ENCODE results near the gene NCKAP5.
A peak's percentile ranks its signal among the peaks of the same experiment; 100 is the strongest.
"Not testable (repeated sequence)": the region's sequence is repeated elsewhere in the genome, so short reads cannot be mapped to it uniquely, and the experiment has no call there.

NCKAP5 gene

DNA sequence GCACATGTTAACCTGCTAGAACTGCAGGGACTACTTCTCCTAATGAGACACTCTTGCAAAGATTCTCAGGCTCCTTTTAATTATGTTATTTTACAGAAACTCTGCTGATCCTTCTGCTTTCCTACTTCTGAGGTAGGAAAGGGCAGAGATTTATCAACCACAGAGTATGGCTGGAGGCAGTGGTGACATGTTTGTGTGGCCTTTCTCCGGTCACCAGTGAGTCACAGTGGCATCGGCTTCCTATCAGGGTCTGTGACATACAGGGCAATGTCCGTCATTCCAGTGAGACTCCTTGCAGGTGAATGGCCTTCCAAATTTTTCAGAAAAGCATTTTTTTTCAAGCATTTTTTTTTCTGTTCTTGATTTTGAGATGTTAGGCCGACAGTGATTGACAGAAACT, 717.6 kb downstream of the NCKAP5 start:
- DNase-seq, result no peak

DNA sequence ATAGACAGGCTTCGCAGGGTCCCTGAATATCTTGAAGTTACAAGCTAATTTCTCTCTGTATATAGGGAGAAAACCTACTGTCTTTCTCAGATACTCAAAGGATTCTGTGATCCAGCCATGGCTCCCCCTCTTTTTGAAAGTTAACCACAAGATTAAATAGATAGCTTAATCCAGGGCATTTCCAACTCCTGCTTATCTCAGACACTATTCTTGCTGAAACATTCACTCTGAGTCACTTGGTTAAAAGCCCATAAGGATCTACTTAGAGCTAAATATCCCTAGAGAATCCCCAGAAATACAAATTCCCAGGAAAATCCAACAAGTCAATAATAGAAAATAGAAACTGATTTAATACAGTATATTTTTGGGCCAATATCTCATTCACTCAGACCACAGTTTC, 719.1 kb downstream of the NCKAP5 start:
- no peak for DNase-seq

DNA sequence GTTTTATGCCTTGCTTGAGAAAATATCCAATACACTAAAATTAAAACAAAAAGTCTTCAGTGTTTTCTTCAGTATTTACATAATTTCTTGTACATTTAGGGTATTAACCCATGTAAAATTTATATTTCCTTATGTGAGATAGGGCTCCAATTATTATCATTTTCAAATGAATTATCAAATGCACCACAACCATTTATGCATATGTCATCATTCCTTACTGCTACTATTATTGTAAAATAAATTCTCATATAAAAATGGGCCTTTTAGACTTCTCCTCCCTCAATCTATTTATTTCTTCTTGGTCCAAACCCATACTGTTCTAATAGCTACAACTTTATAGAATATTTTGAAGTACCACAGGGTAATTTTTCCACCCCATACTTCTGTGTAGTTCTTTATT, 722.9 kb downstream of the NCKAP5 start:
- DNase-seq, result no peak

DNA sequence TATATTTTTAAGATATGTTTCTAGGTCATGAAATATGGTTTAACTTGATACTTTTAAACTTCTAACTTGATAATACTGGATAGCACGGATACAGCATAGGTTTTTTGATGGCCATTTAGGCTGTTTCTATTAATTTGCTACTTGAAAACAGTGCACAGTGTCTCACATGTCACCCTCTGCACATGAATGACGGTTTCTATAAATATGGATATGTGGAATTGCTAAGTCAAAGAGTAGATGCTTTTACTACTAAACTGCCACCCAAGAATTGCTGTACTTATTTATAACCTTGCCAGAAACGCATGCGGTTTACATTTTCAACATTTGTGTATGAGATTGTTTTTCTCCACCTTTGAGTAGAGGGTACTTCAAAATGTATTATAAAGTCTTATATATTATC, 723.7 kb downstream of the NCKAP5 start:
- DNase-seq, result no peak

DNA sequence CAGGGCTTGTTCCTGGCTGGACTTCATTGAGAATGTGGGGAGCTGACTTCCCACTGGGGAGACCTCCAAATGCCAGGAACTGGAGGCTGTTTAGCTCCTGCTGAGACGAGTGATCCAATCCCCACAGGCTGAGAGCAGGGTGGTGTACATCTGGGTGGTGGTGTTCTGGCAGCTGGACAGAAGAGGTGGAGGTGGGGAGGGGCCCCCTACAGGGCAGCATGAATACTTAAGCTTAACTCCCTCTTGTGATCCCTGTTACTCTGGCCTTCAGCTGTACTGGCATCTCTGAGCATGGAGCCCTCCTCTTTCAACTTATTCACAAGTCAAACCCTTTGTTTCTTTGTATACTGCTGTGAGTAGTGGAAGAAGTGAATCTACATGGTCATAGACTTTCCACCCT, 730.5 kb downstream of the NCKAP5 start:
- DNase-seq, result no peak

DNA sequence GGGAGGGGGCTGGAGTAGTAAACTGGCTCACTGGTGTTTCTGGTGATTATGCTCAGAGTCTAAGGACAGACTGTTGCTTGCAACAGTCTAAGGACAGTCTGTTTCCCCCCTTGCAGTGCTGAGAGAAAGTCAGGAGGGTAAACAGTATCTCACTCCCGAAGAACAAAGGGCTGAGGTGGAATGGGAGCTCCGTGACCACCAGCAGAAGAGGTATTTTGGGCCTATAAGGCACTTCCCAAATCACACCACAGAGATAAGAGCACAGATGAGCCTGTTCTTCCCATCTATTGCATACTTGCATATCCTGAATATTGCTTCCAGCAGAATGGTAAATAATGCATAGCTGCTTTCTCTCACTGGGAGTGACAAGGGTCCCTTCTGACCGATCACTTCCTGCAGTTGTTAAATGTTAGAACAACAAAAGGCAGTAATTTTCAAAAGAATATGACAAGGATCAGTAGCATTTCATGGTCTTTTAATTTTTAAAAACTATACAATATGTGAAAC, 737.9 kb downstream of the NCKAP5 start:
- DNase-seq, result no peak

DNA sequence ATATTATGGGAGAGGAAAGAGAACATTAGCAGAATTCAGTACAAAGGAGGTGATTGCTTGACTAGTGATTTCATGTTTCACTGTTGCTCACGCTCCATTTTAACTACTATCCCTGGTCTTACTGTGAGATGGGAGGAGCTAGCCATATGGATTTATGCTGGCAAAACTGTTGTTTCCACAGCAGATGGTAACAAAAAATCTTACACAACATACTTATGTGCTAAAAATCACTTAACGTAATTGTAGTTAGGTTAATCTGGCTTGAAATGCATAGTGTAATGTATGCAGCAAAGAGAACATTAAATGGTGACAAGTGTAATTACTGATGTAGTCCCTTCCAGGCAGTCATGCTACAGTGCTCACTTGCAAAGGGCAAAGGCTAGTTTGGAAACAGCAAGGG, 742.7 kb downstream of the NCKAP5 start:
- DNase-seq, result peak; percentile 58

DNA sequence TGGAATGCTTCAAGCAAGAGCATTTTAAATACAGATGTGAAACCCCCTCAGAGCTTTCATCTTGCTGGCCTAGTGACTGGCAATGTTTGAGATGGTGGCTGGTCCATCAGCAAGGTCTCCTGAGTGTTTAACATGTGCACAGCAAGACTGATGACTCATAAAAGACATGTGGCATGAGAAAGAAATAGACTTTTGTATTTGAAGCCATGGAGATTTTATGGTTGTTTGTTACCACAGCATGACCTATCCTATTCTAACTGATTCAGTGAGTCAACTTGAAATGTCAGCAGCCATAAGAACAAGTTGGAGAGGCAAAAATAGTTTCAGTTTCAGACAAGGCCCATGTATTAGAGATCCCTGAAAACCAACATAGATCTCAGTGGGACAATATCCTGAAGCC, 743.5 kb downstream of the NCKAP5 start:
- DNase-seq, result no peak

DNA sequence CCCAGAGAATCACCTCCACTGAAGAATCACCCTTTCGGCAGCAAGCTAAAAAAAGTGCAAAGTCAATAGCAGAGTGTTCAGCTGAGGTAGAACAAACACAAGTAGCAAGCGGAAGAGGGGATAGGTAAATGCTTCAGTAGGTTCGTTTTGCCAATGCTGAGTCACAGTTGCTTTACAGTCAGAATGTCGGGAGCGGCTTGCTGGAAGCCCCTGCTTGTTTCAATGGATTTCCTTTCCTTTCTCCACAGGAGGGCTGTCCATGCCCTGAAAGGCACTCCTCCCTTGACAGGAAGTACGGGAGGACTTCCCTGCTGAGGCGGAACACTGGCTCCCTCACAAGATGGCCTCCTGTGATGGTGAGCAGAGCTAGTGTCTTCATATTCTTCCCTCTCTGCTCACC, 752.0 kb downstream of the NCKAP5 start:
- no peak for DNase-seq

DNA sequence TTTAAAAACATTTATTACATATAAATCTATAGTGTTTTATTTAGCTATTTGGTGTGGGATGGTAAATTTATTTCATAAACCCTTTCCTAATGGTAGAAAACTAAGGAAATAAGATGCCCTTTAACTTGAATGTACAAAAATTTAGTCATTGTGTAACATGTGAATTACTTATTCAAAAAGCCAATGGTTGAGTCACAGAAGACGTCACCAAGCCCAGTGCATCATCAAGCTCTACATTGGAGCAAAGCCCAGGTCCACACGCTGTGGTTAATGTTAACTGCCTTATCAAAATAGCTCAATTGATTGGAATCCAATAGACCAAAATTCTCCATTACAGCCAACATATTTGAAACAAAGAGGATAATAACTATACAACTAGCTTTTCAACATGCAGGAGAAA, 752.7 kb downstream of the NCKAP5 start:
- no peak for DNase-seq

DNA sequence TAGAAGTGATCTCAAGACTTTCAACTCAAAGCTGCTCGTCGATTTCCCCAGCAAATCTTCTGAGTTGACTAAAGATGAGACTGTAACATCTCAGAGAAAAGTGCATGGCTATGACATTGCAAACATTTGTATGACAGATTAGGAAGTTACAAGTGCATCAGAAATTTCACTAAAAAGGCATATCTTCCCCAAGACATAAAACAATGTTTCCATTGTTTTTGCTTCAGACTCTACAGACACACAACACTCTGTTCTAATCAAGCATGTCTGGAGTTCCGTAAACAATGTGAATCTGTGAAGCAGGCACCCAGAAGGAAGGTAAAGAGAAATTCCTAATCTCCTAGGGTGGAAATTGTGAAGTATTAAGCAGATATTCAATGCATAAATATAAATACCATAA, 753.6 kb downstream of the NCKAP5 start:
- DNase-seq, result no peak

DNA sequence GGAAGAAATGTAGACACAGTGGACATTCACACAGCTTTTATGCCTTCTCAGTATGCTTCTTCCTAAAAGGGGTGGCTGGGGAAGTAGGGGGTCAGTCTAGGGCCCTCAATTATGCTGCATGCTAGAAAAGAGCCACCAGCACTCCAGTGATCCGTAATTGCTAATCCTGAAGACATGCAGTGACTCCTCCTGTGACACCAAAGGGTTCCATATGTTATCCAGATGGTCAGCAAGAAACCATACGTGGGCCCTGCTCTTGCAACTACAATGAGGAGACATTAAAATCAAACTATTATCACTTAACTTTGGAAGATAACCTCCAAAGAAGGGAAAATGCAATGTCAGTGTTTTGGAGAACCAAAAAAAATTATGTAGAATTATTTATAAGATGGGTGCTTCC, 754.8 kb downstream of the NCKAP5 start:
- no peak for DNase-seq

DNA sequence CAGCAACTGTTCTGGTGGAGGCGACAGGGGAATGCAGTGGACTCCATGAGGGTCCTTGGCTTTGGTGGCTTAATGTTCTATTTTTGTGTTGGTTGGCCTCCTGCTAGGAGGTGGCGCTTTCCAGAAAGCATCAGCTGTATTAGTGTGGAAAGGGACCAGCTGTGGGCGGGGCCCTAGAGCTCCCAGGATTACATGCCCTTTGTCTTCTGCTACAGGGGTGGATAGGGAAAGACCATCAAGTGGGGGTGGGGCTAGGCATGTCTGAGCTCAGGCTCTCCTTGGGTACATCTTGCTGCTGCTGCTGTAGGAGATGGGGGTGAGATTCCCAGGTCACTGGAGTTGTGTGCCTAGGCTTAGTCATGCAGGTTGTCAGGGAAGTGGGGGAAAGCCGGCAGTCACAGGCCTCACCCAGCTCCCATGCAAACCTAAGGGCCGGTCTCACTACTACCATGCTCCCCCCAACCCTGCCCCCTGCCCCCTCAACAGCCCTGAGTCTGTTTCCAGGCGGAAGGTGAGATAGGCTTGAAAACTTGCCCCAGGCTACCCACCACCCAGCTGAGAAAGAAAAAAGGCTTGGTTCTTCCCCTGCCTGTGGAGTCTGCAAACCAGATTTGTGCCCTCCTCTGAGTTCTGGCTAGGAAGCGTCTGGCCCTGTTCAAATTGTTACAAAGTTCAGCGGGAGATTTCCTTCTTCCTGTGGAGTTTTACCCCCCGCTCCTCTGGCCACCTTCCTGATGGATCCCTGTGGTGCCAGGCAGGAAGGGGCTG, 756.9 kb downstream of the NCKAP5 start:
- DNase-seq, result no peak

DNA sequence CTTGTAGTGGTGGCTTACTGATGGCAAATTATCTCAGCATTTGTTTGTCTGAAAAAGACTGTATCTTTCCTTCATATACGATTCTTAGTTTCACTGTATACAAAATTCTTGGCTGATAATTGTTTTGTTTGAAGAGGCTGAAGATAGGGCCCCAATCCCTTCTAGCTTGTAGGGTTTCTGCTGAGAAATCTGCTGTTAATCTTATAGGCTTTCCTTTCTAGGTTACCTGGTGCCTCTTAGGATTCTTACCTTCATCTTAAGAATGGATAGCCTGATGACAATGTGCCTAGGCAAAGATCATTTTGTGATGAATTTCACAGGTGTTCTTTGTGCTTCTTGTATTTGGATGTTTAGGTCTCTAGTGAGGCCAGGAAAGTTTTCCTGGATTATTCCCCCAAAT, 758.3 kb downstream of the NCKAP5 start:
- DNase-seq, result not testable (repeated sequence)

DNA sequence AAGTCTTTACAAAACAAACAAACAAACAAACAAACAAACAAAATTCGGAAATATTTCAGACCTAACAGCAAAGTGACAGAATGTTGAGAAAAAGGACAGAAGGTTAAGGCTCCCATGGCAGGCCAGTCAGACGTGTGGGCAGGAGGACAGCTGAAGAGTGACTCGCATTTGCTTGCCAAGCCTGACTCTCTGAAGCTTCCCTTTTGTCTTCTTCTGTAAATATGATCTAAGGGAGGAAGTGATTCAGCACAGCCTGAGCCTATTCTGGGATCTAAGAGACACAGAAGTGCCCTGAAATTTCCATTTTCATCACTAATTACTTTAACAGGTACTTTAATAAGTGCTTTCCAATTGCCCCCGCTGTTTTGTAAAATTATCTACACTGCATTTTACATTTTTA, 764.2 kb downstream of the NCKAP5 start:
- DNase-seq, result peak; percentile 34

DNA sequence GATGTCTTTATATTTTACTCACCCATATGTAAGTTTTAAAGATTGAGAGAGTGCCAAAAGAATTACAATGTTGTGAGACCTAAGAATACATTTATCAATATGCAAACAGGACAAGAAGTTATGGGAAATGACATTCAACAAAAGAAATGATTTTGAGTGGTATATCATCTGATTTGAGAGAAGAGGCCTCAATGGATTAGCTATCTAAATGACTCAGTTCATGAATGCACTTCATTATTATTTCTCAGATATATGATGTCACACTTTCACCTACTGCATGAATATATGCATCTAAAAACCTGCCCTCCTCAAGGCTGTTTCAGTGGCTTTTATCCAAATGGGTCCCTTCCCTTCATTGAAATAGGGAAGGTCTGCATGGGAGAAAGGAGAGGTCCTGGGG, 769.9 kb downstream of the NCKAP5 start:
- no peak for DNase-seq

DNA sequence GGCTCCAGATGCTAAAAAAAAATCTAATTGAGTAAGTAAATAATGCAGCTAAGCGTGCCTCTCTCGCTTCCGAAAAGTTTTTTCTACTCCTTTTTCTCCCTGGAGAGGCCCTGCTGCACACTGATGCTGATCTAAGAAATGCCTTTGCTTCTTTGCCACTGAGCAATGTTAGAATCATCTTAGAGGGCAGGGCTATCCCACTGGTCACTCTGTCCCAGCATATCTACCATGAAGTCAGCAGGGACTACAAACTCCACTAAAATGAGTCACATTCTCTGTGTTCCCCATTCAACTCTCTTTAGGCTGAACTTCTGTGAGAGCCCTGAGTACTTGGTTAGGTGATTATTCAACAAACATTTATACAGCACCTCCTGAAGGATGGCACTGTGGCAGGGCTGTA, 770.7 kb downstream of the NCKAP5 start:
- no peak for DNase-seq

DNA sequence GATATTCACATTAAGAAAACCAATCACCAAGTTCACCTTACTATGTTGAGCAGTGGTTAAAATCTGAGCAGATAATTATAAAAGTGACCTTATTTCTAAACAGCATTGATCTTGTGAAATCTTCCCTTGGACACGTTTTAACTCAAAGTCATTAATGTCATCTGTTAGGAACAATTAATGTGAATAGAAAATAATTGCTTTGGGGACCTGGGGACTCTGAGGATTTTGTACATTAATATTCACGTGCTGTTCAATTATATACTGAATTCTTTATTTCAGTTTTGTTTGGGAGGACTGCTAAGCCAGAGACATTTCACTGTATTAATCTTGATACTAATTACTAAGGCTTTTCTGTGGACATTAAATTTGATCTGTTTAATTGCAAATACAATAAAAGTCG, 771.2 kb downstream of the NCKAP5 start:
- DNase-seq, result no peak

DNA sequence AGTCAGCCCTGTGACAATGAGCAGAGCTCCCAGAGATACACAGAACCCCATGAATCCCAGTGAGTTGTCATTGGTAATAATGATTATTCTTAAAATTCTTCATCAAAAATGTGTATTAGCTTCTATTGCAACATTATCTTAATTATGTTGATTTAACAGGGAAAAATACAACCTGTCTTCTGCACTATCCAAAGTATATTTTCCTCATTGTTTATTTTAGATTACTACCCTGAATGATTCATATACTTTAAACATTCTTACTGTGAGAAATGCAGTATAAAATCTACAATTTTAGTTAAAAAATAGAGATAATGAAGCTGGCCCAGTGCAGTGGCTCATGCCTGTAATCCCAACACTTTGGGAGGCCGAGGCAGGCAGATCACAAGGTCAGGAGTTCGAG, 773.0 kb downstream of the NCKAP5 start:
- no peak for DNase-seq

DNA sequence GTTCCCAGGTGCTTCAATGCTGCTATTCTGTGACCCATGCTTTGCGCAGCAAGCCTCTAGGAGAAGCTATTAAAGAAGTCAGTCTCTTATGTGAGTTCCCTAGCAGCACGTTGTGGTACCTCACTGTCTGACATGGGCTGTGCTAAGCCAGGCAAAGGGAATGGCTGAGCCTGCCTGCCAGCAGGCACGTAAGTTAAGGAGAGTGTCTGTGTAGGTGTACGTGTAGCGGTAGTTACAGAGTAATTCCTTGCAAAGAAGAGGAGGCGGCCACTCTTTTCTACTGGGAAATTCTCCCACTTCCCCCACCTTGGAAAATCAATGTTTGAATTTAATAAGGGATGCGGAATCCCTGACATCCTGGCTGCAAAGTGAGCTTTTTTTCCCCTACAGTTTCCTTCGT, 774.7 kb downstream of the NCKAP5 start:
- DNase-seq, result no peak

DNA sequence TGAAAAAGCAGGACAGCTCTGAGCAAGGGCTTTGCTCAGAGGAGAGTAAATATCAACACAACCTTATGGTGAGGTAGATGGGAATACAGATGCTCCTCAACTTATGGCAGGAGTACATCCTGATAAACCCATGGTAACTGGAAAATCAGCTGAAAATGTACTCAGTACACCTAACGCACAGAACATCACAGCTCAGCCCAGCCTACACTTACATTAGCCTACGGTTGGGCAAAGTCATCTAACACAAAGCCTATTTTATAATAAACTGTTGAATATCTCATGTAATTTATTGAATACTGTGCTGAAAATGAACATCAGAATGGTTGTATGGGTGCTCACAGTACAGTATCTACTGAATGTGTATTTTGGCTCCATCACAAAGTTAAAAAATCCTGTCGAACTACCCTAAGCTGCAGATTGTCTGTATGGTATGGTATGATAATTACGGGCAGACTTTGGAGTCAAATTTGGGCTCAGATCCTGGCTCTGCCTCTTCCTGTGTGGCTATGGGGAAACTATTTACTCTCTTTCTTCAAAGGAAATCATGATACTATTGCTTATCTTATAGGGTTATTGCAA, 778.0 kb downstream of the NCKAP5 start:
- DNase-seq, result no peak

DNA sequence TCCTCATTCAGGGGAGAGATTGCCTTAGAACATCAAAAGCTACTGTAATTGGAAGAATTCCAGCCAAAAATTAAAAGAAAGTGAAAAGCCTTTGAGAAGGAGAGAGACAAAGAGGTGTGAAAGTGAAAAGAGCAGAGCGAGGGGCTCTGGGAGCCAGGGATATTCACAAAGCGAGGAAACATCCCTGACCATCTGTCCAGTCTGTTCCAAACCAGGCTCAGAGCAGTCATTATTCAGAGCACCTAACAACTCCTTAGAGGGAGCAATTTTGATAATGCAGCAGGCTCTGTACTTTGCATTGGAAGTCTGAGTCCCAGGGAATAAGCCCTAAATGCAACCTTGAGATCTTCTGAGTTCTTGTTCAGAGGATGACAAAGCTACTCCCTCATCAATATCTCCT, 779.2 kb downstream of the NCKAP5 start:
- DNase-seq, result no peak

DNA sequence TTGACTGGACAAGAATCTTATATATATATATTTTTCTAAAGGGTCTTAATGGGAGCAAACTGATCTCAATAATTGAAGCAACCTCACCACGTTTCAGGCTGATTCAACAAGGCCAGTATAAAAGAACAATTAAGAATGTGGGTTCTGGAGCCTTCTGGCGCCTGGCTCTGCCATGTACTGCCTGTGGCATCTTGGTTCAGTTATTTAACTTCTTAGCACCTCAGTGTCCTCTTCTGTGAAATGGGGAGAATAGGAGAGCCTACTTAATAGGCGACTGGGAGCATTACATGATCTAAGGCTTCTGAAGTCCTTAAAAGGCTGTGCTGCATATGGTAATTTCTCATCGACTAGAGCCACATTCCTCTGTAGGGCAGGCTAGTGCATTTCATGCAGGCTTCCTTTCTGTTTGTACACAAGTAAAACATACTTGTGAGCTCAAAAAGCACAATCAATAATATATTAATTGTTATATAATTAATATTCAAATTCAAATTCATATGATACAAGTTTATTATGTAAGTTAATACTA, 779.9 kb downstream of the NCKAP5 start:
- DNase-seq, result no peak

DNA sequence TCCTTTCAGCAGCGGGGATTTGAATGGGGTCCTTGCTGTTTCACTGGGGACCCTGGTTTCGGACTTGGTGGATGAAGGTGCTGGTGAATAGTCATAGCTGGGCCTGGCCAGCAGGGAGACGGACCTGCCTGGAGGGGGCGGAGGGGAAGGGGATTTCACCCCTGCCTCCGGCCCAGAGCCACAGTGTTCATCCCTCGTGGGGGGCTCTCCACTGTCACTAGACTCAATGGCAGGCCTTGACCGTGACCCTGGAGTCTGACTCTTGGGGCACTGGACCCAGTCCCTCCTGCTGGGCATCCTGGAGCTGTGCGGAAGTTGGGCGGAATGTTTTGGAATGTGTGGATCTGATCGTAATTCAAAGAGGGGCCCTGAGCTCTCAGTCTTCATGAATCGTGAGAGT, 784.4 kb downstream of the NCKAP5 start:
- DNase-seq, result no peak
